Sigmoid colon (tissue), 7 donors: Measurements from ENCODE around the gene AHCY. TPM values are rescaled to one million over a fixed set of nuclear protein-coding genes. Genes with fewer than 3 reads are reported as not detected.
"Not testable (repeated sequence)": the region's sequence is repeated elsewhere in the genome, so short reads cannot be mapped to it uniquely, and the experiment has no call there.

Experiments used
- DNase-seq: peaks from one replicate; pipeline ENCODE4 v3.0.0-alpha.2; 2019
- H3K27ac ChIP-seq, 4 donors: fragments of 200-600 bp; sonication (generic); one replicate each; pipeline ENCODE4 v1.5.1; 2016 to 2019; ENCODE audit warnings: mild to moderate bottlenecking in 1 of 4
- H3K27me3 ChIP-seq, 3 donors: fragments of 200-600 bp; sonication (generic); one replicate each; pipeline ENCODE4 v1.5.1; 2019; ENCODE audit warnings: mild to moderate bottlenecking in 1 of 3
- H3K36me3 ChIP-seq, 4 donors: fragments of 200-600 bp; sonication (generic); one replicate each; pipeline ENCODE4 v1.5.1; 2016 to 2019
- H3K4me1 ChIP-seq, 4 donors: fragments of 200-600 bp; sonication (generic); one replicate each; pipeline ENCODE4 v1.5.1; 2017 to 2019
- H3K4me3 ChIP-seq, 4 donors: fragments of 200-600 bp; sonication (generic); one replicate each; pipeline ENCODE4 v1.5.1; 2017 to 2019; ENCODE audit warnings: mild to moderate bottlenecking in 2 of 4, moderate library complexity in 1 of 4
- H3K9me3 ChIP-seq, 4 donors: fragments of 200-600 bp in 3 of 4; sonication (generic) in 3 of 4; one replicate each; pipeline versions ENCODE4 v1.5.1 to v1.6.1; 2013 to 2019
- EP300 ChIP-seq, 4 donors: sonication (generic); formaldehyde crosslinking; IDR thresholded peaks; one replicate each; pipeline ENCODE4 v1.6.1; 2017; ENCODE audit warnings: antibody characterized with exemption in 4 of 4
- POLR2A ChIP-seq, 2 donors: fragments of 450-650 bp; IDR thresholded peaks; one replicate each; pipeline ENCODE4 v1.6.1; 2016; ENCODE audit warnings: antibody characterized with exemption in 2 of 2, mild to moderate bottlenecking in 2 of 2, moderate library complexity in 2 of 2
- POLR2AphosphoS5 ChIP-seq, 4 donors: sonication (generic); formaldehyde crosslinking; IDR thresholded peaks; one replicate each; pipeline ENCODE4 v1.6.1; 2017; ENCODE audit warnings: antibody characterized with exemption in 4 of 4
- WGBS, 2 donors: extraction: QIAGEN DNeasy Blood & Tissue Kit; methylation state at CpG; one replicate each; pipeline ENCODE4 v1.1.7; 2013; 5-methylcytosine and 5-hydroxymethylcytosine counted together
- intact Hi-C: fragments of 100-400 bp; cut with DNase I; formaldehyde crosslinking; loops from one replicate; pipeline ENCODE4 v1.15.1; 2023
- polyA plus RNA-seq, 3 donors: library from polyadenylated mRNA; stranded (reverse); fragments of 200-250 nt; gene quantifications; one replicate each; pipeline ENCODE4 v1.2.3, GENCODE V29; 2013
- total RNA-seq, 4 donors: library from RNA; depleted of rRNA; stranded (reverse); fragments of >200 nt; gene quantifications; one replicate each; pipeline ENCODE4 v1.1.0, GENCODE V29; 2016
- TF ChIP-seq, protein P1 (sequence below), 4 experiments: fragments of 450-650 bp in 3 of 4; fragments of 200-600 bp in 1 of 4; IDR thresholded peaks; one replicate each; pipeline ENCODE4 v1.5.1; 2016 to 2019; ENCODE audit warnings: antibody characterized with exemption in 4 of 4, mild to moderate bottlenecking in 3 of 4, moderate library complexity in 2 of 4
- donor health status: healthy with polysubstance abuse.
- donor health status: Bipolar disorder and iron deficiency.
- donor health status: healthy.

Gene AHCY
- total and polyA plus RNA-seq, 7 donors: 74.5 to 106 (median 79.6) TPM

DNA sequence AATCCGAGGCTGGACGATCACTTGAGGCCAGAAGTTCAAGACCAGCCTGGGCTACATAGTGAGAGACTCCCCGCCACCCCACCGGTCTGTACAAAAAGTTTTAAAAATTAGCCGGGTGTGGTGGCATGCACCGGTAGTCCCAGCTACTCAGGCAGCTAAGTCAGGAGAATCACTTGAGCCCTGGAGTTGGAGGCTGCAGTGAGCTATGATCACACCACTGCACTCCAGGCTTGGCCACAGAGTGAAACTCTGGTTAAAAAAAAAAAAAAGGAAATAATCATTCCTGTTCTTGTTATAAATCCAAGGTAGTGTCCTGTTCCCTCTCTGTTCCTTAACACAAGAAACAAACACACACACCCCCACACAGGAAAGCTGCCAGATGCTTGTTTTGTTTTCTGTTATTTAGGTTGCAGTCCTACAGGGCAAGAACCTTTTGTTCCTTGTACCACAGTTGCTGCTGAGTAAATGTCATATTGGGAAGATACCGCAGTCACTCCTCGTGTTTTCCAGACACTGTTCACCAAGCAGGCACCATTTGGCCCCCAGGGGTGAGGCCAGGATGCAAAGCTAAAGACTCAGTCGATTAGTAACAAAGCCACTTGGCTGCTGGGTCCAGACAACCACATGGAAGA, 33.0 kb downstream of the AHCY start:
- WGBS, 2 donors: 86 to 92% methylated on average over 9 of the region's 9 CpGs
- TF ChIP-seq, protein P1, sequence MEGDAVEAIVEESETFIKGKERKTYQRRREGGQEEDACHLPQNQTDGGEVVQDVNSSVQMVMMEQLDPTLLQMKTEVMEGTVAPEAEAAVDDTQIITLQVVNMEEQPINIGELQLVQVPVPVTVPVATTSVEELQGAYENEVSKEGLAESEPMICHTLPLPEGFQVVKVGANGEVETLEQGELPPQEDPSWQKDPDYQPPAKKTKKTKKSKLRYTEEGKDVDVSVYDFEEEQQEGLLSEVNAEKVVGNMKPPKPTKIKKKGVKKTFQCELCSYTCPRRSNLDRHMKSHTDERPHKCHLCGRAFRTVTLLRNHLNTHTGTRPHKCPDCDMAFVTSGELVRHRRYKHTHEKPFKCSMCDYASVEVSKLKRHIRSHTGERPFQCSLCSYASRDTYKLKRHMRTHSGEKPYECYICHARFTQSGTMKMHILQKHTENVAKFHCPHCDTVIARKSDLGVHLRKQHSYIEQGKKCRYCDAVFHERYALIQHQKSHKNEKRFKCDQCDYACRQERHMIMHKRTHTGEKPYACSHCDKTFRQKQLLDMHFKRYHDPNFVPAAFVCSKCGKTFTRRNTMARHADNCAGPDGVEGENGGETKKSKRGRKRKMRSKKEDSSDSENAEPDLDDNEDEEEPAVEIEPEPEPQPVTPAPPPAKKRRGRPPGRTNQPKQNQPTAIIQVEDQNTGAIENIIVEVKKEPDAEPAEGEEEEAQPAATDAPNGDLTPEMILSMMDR (IDR thresholded peaks at IDR 0.05): no peak
- TF ChIP-seq POLR2AphosphoS5 (IDR thresholded peaks at IDR 0.05): no peak
- TF ChIP-seq POLR2A (IDR thresholded peaks at IDR 0.05): no peak
- intact Hi-C loops: no loop called here
- peaks cover 0 to 8% (median 0%) of the 10 kb centered on the region in 4 donors for H3K36me3 ChIP-seq
- DNase-seq: no peak
- H3K27me3 ChIP-seq: peaks cover 0 to 18% (median 0%) of the 10 kb centered on the region in 3 donors
- no peak overlapping the region for H3K27ac ChIP-seq
- peaks cover 0 to 12% (median 11%) of the 10 kb centered on the region in 4 donors for H3K4me1 ChIP-seq
- no peaks in the 10 kb centered on the region for H3K9me3 ChIP-seq
- no peak overlapping the region for H3K4me3 ChIP-seq

DNA sequence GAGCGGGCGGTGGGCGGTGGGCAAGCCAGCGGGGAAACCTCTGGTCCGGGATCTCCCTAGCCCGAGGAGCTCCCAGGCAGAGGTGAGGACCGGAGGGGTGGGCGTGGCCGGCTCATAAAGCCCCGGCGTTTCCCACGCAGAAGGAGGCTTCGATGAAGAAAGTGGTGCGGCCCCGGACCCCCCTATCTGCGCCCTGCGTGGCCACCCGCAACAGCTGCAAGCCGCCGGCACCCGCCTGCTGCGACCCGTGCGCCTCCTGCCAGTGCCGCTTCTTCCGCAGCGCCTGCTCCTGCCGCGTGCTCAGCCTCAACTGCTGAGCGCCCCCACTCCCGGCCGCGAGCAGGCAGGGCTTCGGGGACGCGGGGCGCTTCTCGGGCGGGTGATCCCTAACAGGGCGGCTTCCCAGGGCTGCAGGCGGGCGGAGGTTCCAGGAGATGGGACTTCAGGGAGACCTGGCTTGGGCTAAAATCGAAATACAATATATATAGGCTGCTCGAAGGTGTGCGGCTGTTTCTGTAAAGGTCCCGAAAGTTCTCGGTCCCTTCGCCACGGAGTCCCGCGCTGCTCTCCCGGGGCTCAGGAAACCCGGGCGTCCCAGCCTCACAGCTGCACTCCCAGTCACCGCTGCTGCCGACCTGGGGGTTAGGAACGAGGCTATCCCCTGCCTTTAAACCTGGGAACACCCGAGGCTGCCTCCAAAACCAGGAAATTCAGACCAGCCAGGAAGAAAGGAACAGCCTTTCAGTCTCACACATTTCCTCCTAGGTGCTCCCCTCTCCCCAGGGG, 34.1 kb downstream of the AHCY start:
- Histone ChIP-seq H3K9me3 (no peaks in the 10 kb centered on the region), H3K36me3 (peaks cover 0 to under 1% (median 0%) of the 10 kb centered on the region in 4 donors), H3K4me1 (peaks cover 0 to 12% (median 11%) of the 10 kb centered on the region in 4 donors), H3K27ac (peak overlapping the region in 1 of 4 donors; percentile 18), H3K4me3 (peak overlapping the region in 3 of 4 donors; percentile 33 to 48 (median 47)), H3K27me3 (peaks cover 0 to 18% (median 0%) of the 10 kb centered on the region in 3 donors)
- 13 to 20% methylated on average over 58 of the region's 58 CpGs for WGBS, 2 donors
- TF ChIP-seq POLR2A (IDR thresholded peaks at IDR 0.05): no peak
- TF ChIP-seq, protein P1 (IDR thresholded peaks at IDR 0.05): no peak
- no peak for TF ChIP-seq EP300 (IDR thresholded peaks at IDR 0.05)
- no peak for TF ChIP-seq POLR2AphosphoS5 (IDR thresholded peaks at IDR 0.05)
- intact Hi-C loops: no loop called here
- DNase-seq: no peak

DNA sequence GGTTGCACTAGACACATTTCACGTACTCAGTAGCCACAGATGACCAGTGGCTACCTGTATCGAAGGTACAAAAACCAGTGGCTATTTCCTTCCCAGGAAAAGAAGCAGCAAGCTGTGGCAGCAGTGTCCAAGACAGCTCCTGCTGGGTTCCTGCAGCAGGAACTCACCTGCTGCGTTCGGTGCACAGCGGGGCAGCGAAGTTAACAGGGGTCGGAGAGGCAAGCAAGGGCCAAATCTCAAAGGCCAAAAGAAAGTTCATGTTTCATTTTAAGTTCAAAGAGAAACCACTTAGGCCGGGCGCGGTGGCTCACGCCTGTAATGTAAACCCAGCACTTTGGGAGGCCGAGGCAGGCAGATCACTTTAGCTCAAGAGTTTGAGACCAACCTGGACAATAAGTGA, 35.0 kb downstream of the AHCY start:
- 87 to 94% methylated on average over 12 of the region's 12 CpGs for WGBS, 2 donors
- peaks cover 0 to 12% (median 11%) of the 10 kb centered on the region in 4 donors for H3K4me1 ChIP-seq
- no peaks in the 10 kb centered on the region for H3K9me3 ChIP-seq
- H3K27me3 ChIP-seq: peaks cover 0 to 18% (median 0%) of the 10 kb centered on the region in 3 donors
- TF ChIP-seq EP300 (IDR thresholded peaks at IDR 0.05) (no peak), POLR2A (IDR thresholded peaks at IDR 0.05) (no peak), POLR2AphosphoS5 (IDR thresholded peaks at IDR 0.05) (no peak)
- TF ChIP-seq, protein P1 (IDR thresholded peaks at IDR 0.05): no peak
- intact Hi-C loops: no loop called here
- no peak overlapping the region for H3K4me3 ChIP-seq
- DNase-seq: peak; percentile 18
- H3K27ac ChIP-seq: no peak overlapping the region
- no peaks in the 10 kb centered on the region for H3K36me3 ChIP-seq

DNA sequence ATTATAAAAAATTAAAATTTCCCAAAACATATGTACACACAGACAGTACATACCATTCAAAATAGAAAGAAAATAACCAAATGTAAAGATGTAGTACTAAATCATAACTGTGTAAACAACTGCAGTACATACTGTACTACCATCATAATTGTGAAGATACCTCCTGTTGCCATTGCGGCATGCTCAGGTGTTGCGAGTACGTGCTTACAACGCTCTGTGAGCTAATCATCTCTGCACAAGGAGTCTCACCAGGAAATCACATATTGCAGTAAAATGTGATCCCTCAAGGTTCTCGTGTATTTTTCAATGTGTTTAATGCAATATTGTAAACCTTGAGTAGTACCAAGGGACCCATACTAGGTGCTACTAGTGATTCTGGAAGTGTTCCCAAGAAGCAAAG, 39.0 kb downstream of the AHCY start:
- Histone ChIP-seq H3K9me3 (no peaks in the 10 kb centered on the region), H3K27ac (no peak overlapping the region), H3K36me3 (no peaks in the 10 kb centered on the region), H3K4me3 (no peak overlapping the region), H3K4me1 (peaks cover 0 to 8% (median 7%) of the 10 kb centered on the region in 4 donors), H3K27me3 (peaks cover 0 to 17% (median 0%) of the 10 kb centered on the region in 3 donors)
- WGBS, 2 donors: 93 to 94% methylated on average over 5 of the region's 5 CpGs
- intact Hi-C loops: no loop called here
- no peak for TF ChIP-seq EP300 (IDR thresholded peaks at IDR 0.05)
- no peak for DNase-seq

DNA sequence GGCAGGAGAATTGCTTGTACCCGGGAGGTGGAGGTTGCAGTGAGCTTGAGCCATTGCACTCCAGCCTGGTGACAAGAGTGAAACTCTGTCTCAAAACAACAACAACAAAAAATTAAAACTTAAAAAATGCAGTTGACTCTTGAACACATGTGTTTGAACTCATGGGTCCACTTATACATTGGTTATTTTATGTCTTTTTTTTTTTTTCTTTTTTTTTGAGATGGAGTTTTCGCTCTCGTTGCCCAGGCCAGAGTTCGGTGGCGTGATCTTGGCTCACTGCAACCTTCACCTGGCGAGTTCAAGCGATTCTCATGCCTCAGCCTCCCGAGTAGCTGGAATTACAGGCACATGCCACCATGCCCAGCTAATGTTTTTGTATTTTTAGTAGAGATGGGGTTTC, 39.7 kb downstream of the AHCY start:
- H3K27me3 ChIP-seq: peaks cover 0 to 10% (median 0%) of the 10 kb centered on the region in 3 donors
- H3K4me3 ChIP-seq, intact Hi-C loops, H3K36me3 ChIP-seq, H3K27ac ChIP-seq, H3K9me3 ChIP-seq, H3K4me1 ChIP-seq, DNase-seq: not testable (repeated sequence)
- 96 to 97% methylated on average over 8 of the region's 8 CpGs for WGBS, 2 donors
